PC-9 (cell line): ENCODE data around the gene ESR1. TPM values are rescaled to one million over a fixed set of nuclear protein-coding genes. Genes with fewer than 3 reads are reported as not detected.
"Not testable (repeated sequence)": the region's sequence is repeated elsewhere in the genome, so short reads cannot be mapped to it uniquely, and the experiment has no call there.

Source experiments
- BruUV-seq: library from RNA; stranded (reverse); fragments of 400-500 nt; replicated peaks from 2 replicates; lab custom pipeline; 2021; lab: Mats Ljungman, UMichigan
- CTCF ChIA-PET: fragments of 300-600 bp; sonication (Branson Sonifier 250); formaldehyde crosslinking; loops from one replicate; lab custom pipeline; 2022; ENCODE audit warnings: antibody characterized with exemption; lab: Charles Lee
- POLR2A ChIA-PET: fragments of 300-600 bp; sonication (Branson Sonifier 250); formaldehyde crosslinking; loops from one replicate; lab custom pipeline; 2022; ENCODE audit warnings: antibody characterized with exemption; ENCODE audit not compliant: unreplicated experiment; lab: Charles Lee
- DNase-seq, 2 experiments: peaks; one replicate each; pipeline versions ENCODE4 v3.0.0 to v3.0.0-alpha.2; 2015 to 2022; ENCODE audit warnings: mixed read lengths in 1 of 2
- H2AFZ ChIP-seq: fragments of 200-600 bp; sonication (generic); 2 replicates; pipeline ENCODE4 v1.8.1; 2017; ENCODE audit warnings: antibody characterized with exemption
- H3F3A ChIP-seq: fragments of 200-600 bp; sonication (generic); 2 replicates; pipeline ENCODE4 v1.8.1; 2017; ENCODE audit warnings: antibody characterized with exemption, mild to moderate bottlenecking, low read depth; ENCODE audit not compliant: insufficient read depth
- H3K27ac ChIP-seq: fragments of 200-600 bp; sonication (generic); 2 replicates; pipeline ENCODE4 v1.6.1; 2016; ENCODE audit warnings: mixed run types
- H3K27me3 ChIP-seq: fragments of 200-600 bp; sonication (generic); 2 replicates; pipeline ENCODE4 v1.6.1; 2016; ENCODE audit warnings: low read depth, mixed run types; ENCODE audit not compliant: insufficient read depth
- H3K36me3 ChIP-seq: fragments of 200-600 bp; sonication (generic); 2 replicates; pipeline ENCODE4 v1.6.1; 2016; ENCODE audit warnings: low read depth, mixed run types
- H3K4me1 ChIP-seq: fragments of 200-600 bp; sonication (generic); replicated peaks from 2 replicates; pipeline ENCODE4 v1.6.1; 2016; ENCODE audit warnings: mixed run types; ENCODE audit not compliant: insufficient read depth
- H3K4me2 ChIP-seq: fragments of 200-600 bp; sonication (generic); 2 replicates; pipeline ENCODE4 v1.6.1; 2017; ENCODE audit warnings: mixed run types
- H3K4me3 ChIP-seq: fragments of 200-600 bp; sonication (generic); 2 replicates; pipeline ENCODE4 v1.6.1; 2016; ENCODE audit warnings: mixed run types
- H3K79me2 ChIP-seq: fragments of 200-600 bp; sonication (generic); 2 replicates; pipeline ENCODE4 v1.6.1; 2017; ENCODE audit warnings: low read depth, mixed run types
- H3K9me2 ChIP-seq: fragments of 200-600 bp; sonication (generic); 2 replicates; pipeline ENCODE4 v1.8.1; 2017; ENCODE audit warnings: mild to moderate bottlenecking; ENCODE audit not compliant: insufficient read depth
- H3K9me3 ChIP-seq: fragments of 200-600 bp; sonication (generic); 2 replicates; pipeline ENCODE4 v1.8.1; 2016; ENCODE audit warnings: low read depth; ENCODE audit not compliant: insufficient read depth
- H4K20me1 ChIP-seq: fragments of 200-600 bp; sonication (generic); 2 replicates; pipeline ENCODE4 v1.8.1; 2017; ENCODE audit not compliant: insufficient read depth
- CTCF ChIP-seq: fragments of 200-600 bp; sonication (generic); conservative IDR thresholded peaks from 2 replicates; pipeline ENCODE4 v1.6.1; 2017; ENCODE audit warnings: mixed run types, antibody characterized with exemption, mild to moderate bottlenecking, moderate library complexity
- EZH2 ChIP-seq: fragments of 200-600 bp; sonication (generic); IDR thresholded peaks from 2 replicates; pipeline ENCODE4 v1.8.0; 2017; ENCODE audit warnings: antibody characterized with exemption, low read depth
- intact Hi-C: fragments of 100-400 bp; cut with micrococcal nuclease; formaldehyde crosslinking; loops from one replicate; pipeline ENCODE4 v1.10.0; 2022; ENCODE audit not compliant: unreplicated experiment
- total RNA-seq: library from RNA; stranded (reverse); gene quantifications from 2 replicates; pipeline ENCODE4 v1.2.3, GENCODE V29; 2021

Gene ESR1
- total RNA-seq, 1 experiment from 2014 or later = 1.5 TPM

- CTCF ChIA-PET = no interaction called here
- H3K4me1 ChIP-seq = no peaks in the 10 kb centered on the region
- no peaks in the 10 kb centered on the region for H3F3A ChIP-seq
- no peak overlapping the region for H3K4me2 ChIP-seq
- TF ChIP-seq CTCF (no peak), EZH2 (no peak)
- no peaks in the 10 kb centered on the region for H4K20me1 ChIP-seq
- H2AFZ ChIP-seq = no peak overlapping the region
- intact Hi-C loops = no loop called here
- no peaks in the 10 kb centered on the region for H3K27me3 ChIP-seq
- H3K4me3 ChIP-seq = no peak overlapping the region
- BruUV-seq = no TSS peak
- peaks cover 9% of the 10 kb centered on the region for H3K9me3 ChIP-seq
- no peak for DNase-seq
- no peak overlapping the region for H3K27ac ChIP-seq
- H3K79me2 ChIP-seq = no peaks in the 10 kb centered on the region
- H3K36me3 ChIP-seq = 0 out of 2 replicates have a peak, but pooled peaks cover 4% of the 10 kb centered on the region
- no peaks in the 10 kb centered on the region for H3K9me2 ChIP-seq
- POLR2A ChIA-PET = no interaction called here
Observed at GRCh38 chr6:152071318-152071717, 263.8 kb downstream of the ESR1 start.

GRCh38 chr6:152071843-152072242, 264.4 kb downstream of the ESR1 start:
- ChIA-PET CTCF (no interaction called here), POLR2A (no interaction called here)

DNA sequence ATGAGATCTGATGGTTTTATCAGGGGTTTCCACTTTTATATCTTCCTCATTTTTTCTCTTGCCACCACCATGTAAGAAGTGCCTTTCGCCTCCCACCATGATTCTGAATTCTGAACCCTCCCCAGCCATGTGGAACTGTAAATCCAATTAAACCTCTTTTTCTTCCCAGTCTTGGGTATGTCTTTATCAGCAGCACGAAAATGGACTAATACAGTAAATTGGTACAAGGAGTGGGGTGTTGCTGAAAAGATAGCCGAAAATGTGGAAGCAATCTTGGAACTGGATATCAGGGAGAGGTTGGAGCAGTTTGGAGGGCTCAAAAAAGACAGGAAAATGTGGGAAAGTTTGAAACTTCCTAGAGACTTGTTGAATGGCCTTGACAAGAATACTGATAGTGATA, 268.8 kb downstream of the ESR1 start:
- H3K27me3 ChIP-seq, H3K27ac ChIP-seq, intact Hi-C loops, H3K4me1 ChIP-seq, H3K4me2 ChIP-seq, H3K9me2 ChIP-seq, BruUV-seq, POLR2A ChIA-PET, H3K4me3 ChIP-seq, CTCF ChIA-PET, H3F3A ChIP-seq, H2AFZ ChIP-seq, H4K20me1 ChIP-seq, H3K36me3 ChIP-seq, DNase-seq, H3K79me2 ChIP-seq: not testable (repeated sequence)
- peaks cover 19% of the 10 kb centered on the region for H3K9me3 ChIP-seq

More at GRCh38 chr6:152071843-152072242, 264.4 kb downstream of the ESR1 start:
- H3K4me2 ChIP-seq = no peak overlapping the region
- H3K4me3 ChIP-seq = no peak overlapping the region
- H2AFZ ChIP-seq = no peak overlapping the region
- no TSS peak for BruUV-seq
- no peaks in the 10 kb centered on the region for H4K20me1 ChIP-seq
- no peaks in the 10 kb centered on the region for H3K27me3 ChIP-seq
- TF ChIP-seq EZH2 (no peak), CTCF (no peak)
- H3K27ac ChIP-seq = no peak overlapping the region
- DNase-seq = no peak
- no peaks in the 10 kb centered on the region for H3K79me2 ChIP-seq
- intact Hi-C loops = no loop called here
- no peaks in the 10 kb centered on the region for H3K9me2 ChIP-seq
- H3K9me3 ChIP-seq = peaks cover 14% of the 10 kb centered on the region
- H3F3A ChIP-seq = no peaks in the 10 kb centered on the region
- no peaks in the 10 kb centered on the region for H3K4me1 ChIP-seq
- 0 out of 2 replicates have a peak, but pooled peaks cover 7% of the 10 kb centered on the region for H3K36me3 ChIP-seq

DNA sequence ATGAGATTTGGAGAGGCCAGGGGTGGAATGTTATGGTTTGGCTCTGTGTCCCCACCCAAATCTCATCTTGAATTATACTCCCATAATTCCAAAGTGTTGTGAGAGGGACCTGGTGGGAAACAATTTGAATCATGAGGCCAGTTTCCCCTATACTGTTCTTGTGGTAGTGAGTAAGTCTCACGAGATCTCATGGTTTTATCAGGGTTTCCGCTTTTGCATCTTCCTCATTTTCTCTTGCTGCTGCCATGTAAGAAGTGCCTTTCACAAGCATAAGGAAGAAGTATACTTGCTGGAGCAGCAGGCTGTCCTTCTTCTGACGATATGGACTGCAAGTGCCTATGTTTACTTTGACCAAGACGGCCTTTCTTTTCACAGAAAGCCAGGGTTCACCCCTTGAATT, 270.5 kb downstream of the ESR1 start:
- H4K20me1 ChIP-seq = no peaks in the 10 kb centered on the region
- H3K36me3 ChIP-seq = 0 out of 2 replicates have a peak, but pooled peaks cover 7% of the 10 kb centered on the region
- no peak overlapping the region for H3K27ac ChIP-seq
- H3K4me2 ChIP-seq = no peak overlapping the region
- no TSS peak for BruUV-seq
- POLR2A ChIA-PET = interaction anchor here (0.6 kb wide), 1 partner anchor 17 kb away, joined by 3 read pairs; no protein-coding TSS in a partner anchor
- H2AFZ ChIP-seq = no peak overlapping the region
- no peaks in the 10 kb centered on the region for H3K27me3 ChIP-seq
- DNase-seq = no peak
- peaks cover 19% of the 10 kb centered on the region for H3K9me3 ChIP-seq
- TF ChIP-seq EZH2 (no peak), CTCF (no peak)
- intact Hi-C loops = no loop called here
- H3F3A ChIP-seq = no peaks in the 10 kb centered on the region
- H3K79me2 ChIP-seq = no peaks in the 10 kb centered on the region
- CTCF ChIA-PET = no interaction called here
- no peaks in the 10 kb centered on the region for H3K4me1 ChIP-seq
- H3K4me3 ChIP-seq = no peak overlapping the region
- no peaks in the 10 kb centered on the region for H3K9me2 ChIP-seq
